Stimulated activated CD8-positive, alpha-beta memory T cell treated with anti-CD3 and anti-CD28 coated beads, Interleukin-7, amount 100 ng/mL, for 1 hour (primary cell): ENCODE data around the gene UPF2.
A peak's percentile ranks its signal among the peaks of the same experiment; 100 is the strongest.
"Not testable (repeated sequence)": the region's sequence is repeated elsewhere in the genome, so short reads cannot be mapped to it uniquely, and the experiment has no call there.

ENCODE experiments used
- DNase-seq, 2 donors: peaks; one replicate each; pipeline ENCODE4 v3.0.0-alpha.2; 2020; ENCODE audit warnings: low read depth in 2 of 2

Gene UPF2

GRCh38 chr10:12036073-12036655 lies 6.4 kb downstream of the UPF2 start:
- no peak for DNase-seq

GRCh38 chr10:12031404-12031803 lies 11.2 kb downstream of the UPF2 start:
- DNase-seq, result no peak

- no peak for DNase-seq
Measured at GRCh38 chr10:12027539-12027938, 15.1 kb downstream of the UPF2 start.

- DNase-seq, result no peak
Measured at GRCh38 chr10:12025591-12025990, 17.0 kb downstream of the UPF2 start.

GRCh38 chr10:12022580-12023257 lies 19.9 kb downstream of the UPF2 start:
- no peak for DNase-seq

GRCh38 chr10:12020574-12020973 lies 22.0 kb downstream of the UPF2 start:
- DNase-seq, result no peak

GRCh38 chr10:12019283-12019971 lies 23.2 kb downstream of the UPF2 start:
- no peak for DNase-seq

- DNase-seq, result no peak
Measured at GRCh38 chr10:12018438-12019282, 23.9 kb downstream of the UPF2 start.

GRCh38 chr10:12013926-12014325 lies 28.7 kb downstream of the UPF2 start:
- no peak for DNase-seq

GRCh38 chr10:12013391-12013790 lies 29.2 kb downstream of the UPF2 start:
- not testable (repeated sequence) for DNase-seq

- DNase-seq, result no peak
Measured at GRCh38 chr10:12010353-12010752, 32.3 kb downstream of the UPF2 start.

- not testable (repeated sequence) for DNase-seq
Measured at GRCh38 chr10:12008842-12009241, 33.8 kb downstream of the UPF2 start.

- DNase-seq, result no peak
Measured at GRCh38 chr10:12006671-12007070, 35.9 kb downstream of the UPF2 start.

GRCh38 chr10:11993834-11994468 lies 48.7 kb downstream of the UPF2 start:
- DNase-seq, result no peak

GRCh38 chr10:11988924-11989323 lies 53.7 kb downstream of the UPF2 start:
- DNase-seq, result no peak

- DNase-seq, result peak; percentile 13 to 50
Measured at GRCh38 chr10:11986593-11987216, 55.9 kb downstream of the UPF2 start.

- no peak for DNase-seq
Measured at GRCh38 chr10:11982253-11982652, 60.4 kb downstream of the UPF2 start.

GRCh38 chr10:11975795-11976194 lies 66.8 kb downstream of the UPF2 start:
- DNase-seq, result no peak

GRCh38 chr10:11972523-11972922 lies 70.1 kb downstream of the UPF2 start:
- not testable (repeated sequence) for DNase-seq

GRCh38 chr10:11962176-11962575 lies 80.4 kb downstream of the UPF2 start:
- DNase-seq, result no peak

- DNase-seq, result no peak
Measured at GRCh38 chr10:11961771-11962170, 80.8 kb downstream of the UPF2 start.
